GM18909 (cell line): Measurements from ENCODE around the gene WEE2.
"Not testable (repeated sequence)": the region's sequence is repeated elsewhere in the genome, so short reads cannot be mapped to it uniquely, and the experiment has no call there.

Source experiments
- ATAC-seq: cut with Tn5 transposase; IDR thresholded peaks from one replicate; pipeline ENCODE4 v1.9.1; 2021; ENCODE audit warnings: mild to moderate bottlenecking; ENCODE audit not compliant: unreplicated experiment, poor library complexity

WEE2 gene

DNA sequence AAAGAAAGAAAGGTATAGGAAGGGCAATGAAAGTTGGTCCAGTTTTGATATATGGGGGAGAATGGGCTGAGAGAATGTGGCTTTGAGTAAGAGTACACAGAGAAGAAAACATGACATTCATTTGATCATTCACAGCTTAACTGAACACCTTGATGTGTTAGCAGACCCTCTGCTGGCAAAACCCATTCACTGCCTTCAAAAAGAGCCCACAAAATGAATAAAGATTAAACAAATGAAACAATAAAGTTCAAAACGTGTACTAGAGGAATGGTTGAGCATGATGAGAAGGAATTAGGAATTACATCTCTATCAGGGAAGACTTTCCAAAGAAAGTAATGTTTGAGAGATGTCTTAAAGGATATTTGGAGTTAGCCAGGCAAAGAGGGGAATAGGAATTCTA is 2.1 kb downstream of the WEE2 start:
- ATAC-seq, result no peak

DNA sequence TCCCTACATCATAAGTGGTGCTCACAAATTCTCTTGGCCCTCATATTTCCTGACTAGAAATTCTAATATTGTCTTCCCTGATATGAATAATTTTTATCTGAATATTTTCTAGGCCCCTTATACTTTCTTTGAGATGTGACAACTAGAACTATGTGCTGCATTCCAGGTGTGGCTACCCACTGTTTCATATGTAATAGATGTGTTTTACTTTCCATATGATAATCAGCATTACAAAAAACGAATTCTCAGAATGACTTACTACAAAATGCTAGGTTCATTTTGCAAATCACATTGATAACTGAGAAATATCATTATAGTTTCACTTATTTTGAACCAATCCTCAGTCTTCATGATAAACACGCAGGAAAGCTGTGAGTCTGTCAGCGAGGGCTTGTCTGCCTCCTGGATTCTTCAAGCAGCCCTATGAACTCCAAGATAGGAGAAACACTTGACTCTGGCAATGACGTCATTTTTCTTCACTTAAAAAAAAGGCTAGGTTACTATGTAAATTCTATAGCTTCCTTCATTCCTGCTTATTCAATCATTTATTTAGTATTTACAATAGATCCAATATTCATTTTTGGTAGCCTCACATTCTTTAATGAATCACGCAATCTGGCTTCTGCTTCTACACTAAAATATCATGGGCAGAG is 4.6 kb downstream of the WEE2 start:
- ATAC-seq, result no peak

DNA sequence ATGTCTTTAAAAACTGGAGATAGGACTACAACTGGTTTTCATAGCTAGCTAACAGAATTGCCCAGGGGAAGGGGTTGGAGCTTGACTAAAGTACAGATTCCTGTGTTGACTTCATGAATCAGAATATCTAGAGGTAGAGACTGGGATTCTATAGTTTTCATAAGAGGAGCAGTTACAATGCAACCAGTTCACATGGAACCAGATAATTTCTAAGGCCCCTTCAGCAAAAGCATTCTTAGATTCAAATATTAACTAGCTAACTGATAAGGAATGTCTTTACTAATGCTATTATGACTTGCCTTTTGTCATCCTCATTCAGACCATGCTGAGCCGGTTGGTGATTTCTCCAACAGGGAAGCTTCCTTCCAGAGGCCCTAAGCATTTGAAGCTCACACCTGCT is 5.7 kb downstream of the WEE2 start:
- ATAC-seq, result no peak

DNA sequence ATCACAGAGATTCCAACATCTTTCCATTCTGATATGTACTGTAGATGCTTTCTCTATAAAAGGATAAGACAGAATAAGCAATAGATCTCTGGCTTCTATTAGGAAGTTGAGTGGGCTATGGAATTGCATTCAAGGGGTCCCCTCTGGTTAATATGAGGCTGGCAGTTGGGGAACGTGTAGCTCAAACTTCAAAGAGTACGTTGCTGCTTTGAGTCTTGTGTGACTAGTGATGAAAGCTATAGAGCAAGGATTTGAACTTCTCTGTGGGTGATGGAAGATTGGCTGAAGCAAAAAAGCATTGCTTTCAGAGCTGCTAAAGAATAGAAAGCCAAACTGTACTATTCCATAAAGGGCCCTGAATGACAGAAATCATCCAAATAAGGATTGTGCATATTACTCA is 6.4 kb downstream of the WEE2 start:
- ATAC-seq, result no peak

DNA sequence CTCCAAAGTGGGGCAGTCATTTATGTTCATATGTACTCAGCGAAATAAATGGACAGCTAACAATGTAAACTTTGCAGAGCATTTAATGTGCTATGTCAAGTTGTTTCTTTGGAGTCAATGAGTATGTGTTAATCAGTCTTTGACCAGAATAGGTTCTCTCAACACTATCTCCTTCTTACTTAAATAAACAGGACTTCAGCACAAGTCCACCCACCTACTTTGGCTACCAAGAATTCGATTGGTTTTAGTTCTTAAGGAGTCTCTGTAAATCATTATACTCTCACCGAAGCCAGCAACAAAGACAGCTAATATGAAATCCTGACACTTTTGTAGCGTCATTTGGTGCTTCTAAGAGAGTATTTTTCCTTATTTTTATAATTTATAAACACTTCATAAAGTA is 6.9 kb downstream of the WEE2 start:
- no peak for ATAC-seq

DNA sequence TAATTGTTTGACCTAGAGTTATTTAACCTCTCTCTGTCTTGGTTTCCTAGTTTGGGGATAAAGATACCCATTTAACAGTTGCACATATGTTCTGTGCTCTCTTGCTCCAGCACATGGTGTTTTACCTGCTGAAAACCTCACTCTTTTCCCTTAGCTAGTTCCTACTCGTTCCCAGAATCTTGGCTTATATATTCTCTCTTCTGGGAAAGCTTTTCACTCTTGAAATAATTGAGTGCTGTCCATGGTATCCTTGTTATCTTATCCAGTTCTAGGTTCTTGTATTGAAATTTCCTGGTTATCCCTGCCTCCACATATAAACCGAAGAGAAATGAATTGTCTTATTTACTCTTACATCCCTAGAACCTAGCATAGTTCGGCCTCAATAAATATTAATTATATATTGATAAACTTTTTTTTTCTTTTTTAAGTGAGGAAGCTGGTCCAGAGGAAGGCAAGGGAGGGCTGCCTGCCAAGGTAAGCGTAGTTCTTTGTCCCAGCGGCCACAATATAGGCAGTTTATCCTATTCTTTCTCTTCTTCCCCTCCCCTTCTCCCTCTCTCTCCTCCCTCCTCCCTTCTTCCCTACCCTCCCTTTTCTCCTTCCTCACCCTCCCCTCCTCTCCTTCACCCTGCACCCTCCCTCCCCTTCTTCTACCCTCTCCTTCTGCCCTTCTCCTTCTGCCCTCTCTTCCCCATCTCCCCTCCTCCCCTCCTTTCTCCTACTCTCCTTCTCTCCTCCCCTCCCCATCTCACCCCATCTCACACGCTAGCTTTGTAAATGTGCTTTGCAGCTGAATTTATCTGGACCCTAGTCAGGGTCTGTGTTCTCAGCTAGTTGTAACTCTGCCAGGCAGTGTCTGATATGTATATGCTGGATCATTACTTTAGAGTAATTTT is 7.9 kb downstream of the WEE2 start:
- ATAC-seq, result no peak

DNA sequence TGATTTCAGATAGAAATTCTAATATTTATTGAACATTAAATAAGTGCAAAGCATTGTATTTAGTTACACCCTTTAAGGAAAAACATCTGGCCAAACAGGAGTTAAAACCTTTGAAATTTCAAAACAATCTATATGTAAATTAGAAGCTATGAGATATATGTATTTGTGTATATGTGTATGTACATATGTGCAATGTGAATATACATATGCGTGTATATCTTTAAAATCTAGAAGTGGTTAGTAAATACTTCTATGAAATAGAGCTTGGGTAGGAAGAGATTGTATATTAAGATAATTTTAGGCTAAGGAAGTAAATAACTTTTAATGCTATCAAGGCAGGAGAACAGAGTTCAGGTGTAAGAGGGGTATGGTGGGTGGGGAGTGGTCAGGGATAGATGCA is 9.3 kb downstream of the WEE2 start:
- ATAC-seq, result no peak

DNA sequence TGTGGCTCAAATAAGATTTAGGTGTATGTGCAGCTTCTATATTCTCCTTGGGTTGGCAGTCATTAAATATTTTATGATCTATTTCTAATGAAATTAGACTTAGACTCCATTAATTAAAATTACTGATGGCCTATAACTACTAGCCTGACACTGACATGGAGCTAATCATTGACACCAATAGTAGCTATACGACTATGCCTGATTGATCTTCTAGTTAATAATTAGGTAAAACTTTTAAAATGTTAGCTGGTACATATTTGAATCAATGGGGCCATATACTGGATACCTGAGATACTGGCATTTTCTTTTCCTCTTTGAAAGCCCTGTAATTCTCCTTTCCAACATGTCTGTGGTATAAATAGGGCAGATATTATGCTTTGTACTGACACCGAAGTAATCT is 14.4 kb downstream of the WEE2 start:
- peak; percentile 72 for ATAC-seq

DNA sequence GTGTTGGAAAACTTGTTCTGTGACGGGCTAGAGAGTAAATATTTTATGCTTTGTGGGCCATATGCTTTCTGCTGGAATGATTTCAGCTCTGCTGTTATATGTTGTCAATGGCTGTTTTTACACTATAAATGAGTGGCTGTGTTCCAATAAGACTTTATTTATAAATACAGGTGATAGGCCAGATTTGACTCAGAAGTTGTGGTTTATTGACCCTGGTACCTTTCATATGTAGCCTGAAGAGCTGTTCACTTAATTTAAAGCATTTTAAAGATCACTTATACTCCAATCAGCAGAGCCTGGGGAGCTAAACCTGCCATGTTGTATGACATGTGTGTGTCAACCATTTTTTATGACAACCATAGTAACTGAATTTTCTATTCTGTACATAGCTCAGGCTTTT is 20.9 kb downstream of the WEE2 start:
- no peak for ATAC-seq

DNA sequence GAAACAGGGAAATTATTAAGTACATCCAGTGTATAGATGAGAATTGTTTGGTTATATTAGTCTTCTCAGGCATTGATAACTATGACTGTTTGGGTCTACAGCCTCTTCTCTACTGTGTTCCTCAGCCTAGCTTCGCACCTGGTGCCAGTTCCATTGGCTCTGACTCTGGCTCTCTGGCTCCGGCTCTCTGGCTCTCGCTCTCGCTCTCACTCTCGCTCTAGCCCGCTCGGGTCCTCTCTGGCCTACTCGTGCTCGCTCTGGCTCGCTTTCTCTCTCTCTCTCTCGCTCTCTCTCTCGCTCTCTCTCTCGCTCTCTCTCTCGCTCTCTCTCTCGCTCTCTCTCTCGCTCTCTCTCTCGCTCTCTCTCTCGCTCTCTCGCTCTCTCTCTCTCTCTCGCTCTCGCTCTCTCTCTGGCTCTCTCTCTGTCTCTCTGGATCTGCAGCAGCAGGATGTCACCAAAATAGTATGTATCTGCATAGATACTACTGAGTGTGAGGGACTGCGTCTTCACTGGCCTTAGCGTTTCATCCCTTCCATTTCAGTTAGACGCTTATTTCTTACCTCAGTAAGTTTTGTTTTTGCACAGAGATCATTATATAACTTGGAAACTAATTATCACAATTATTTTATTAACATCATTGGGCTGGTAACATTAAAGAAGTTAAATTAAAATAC is 23.5 kb downstream of the WEE2 start:
- no peak for ATAC-seq

DNA sequence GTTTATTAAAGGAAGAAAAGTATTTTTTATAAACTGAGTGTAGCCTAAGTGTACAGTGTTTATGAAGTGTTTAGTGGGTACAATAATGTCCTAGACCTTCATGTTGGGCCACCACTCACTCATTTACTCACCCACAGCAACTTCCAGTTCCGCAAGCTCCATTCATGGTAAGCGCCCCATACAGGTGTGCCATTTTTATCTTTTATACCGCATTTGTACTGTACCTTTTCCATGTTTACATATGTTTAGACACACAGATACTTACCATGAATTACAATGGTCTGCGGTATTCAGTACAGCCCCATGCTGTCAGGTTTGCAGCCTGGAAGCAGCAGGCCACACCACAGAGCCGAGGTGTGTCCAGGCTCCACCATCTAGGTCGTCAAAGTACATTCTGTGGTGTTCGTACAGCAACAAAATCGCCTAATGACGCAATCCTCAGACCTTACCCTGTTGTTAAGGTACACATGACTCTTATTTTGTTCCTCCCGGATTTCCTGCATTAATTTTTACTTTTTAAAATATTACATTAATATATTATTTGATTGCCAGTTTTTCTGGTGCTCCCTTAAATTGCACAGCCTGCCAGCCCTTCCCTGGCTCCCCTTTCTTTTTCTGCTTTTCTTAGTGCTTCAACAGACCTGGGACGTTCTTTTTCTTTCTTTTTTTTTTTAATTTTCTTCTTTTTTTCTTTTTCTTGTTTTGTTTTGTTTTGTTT is 29.1 kb downstream of the WEE2 start:
- ATAC-seq, result no peak

DNA sequence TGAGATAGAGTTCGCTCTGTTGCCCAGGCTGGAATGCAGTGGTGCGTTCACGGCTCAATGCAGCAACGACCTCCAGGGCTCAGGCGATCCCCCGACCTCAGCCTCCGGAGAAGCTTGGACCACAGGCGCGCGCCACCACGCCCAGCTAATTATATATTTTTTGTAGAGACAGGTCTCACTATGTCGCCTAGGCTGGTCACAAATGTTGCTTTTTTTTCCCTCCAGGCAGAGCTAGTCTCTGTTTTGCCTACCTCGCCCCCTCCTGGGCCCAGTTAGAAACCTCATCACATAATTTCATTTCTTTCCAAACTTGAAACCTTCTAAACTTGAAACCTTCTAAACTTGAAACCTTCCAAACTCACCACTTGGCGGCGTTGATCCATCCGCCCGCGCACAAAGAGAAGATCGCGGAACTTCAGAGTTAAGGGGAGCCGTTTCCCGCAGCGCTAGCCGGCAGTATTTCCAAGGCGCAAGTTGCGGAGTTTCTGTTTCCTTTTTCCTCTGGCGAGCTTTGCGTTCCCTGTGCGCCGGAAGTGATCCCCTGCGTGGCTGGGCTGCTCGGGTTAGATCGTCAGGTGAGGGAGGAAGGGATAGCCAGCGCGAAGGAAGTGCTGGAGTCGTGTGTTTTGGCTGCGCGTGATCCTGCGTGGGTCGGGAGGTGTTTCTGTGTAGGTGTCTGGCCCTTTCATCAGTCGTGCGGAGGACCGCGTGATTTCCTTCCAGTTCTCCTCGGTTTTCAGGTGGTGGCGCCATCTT is 29.9 kb downstream of the WEE2 start, which contains the start of gene SSBP1:
Gene SSBP1, plus strand, starts transcription at position 523 of the 756 bp plus-strand sequence. CDS start 809 bp downstream, outside the sequence.
- ATAC-seq, result peak; percentile 91

DNA sequence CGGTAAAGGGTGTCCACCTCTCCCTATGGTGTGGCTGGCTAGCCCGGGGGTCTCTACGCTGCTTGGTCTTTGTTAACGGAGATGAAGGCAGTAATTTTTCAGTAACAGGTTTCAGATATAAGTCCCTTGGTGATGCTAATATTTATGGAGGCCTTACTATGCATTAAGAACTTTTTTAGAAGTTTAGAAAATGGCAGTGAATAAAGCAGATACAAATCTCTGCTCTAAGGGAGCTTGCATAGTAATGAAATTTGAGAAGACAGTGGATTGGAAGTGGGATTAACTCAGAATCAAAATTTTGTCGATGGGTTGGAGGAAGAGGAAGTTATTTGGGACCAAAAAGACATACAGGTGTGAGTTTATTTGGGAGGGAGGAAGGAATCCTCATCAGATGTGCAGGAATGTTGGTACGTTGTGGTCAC is 30.4 kb downstream of the WEE2 start:
- ATAC-seq, result no peak

DNA sequence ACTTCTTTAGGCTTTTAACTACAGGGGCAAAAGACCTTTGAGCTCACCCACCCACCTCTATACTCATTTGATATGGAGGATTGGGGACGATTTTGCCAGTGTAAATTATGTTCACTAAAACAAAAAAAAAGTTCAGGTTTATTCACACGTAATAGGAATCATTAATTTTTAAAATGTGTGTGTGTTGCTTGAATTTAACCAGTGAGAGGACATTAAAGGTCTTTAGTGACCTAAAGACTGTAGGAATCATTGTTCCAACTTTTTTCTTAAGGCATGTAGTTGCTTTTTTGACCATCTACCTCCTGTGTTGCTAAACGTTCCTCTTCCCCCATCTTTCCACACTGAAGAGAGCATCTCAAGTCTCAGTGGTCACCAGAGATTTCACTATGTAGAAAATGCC is 31.1 kb downstream of the WEE2 start:
- no peak for ATAC-seq

DNA sequence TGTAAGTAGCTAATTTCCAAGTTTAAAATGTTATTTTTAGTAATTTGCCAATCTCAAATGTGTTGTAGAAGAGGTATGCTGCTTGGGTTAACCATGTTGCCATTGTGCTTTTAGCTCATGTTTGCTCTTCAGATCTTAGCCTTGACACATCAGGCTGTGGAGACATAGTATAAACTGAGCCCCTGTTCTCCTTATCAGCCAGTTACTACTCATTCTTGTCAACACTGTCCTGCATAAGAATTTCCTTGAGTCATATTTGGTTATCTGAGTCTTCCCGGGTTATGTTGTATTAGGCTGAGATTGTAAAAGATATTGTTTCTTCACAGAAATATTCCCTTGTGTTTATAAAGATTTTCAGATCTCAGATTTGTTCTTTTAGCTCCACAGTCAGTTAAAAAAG is 34.1 kb downstream of the WEE2 start:
- no peak for ATAC-seq

DNA sequence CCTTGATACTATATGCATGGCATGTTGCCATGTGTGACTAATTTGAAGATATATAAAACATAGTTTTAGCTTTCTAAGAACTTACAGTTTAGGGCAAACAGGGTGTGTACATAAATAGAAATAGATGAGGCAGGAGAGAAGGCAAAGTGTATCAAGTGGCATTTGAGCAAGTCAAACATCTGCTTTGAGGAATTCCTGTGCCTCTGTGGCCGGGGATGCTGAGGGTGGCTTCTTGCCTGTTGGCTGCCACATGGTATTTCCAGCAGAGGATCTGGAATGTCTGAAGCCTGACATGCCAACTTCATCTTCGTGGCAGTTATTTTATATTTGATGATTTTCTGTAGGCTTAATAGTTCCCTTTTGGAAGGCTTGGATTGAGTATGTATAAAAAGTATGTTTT is 36.0 kb downstream of the WEE2 start:
- no peak for ATAC-seq

DNA sequence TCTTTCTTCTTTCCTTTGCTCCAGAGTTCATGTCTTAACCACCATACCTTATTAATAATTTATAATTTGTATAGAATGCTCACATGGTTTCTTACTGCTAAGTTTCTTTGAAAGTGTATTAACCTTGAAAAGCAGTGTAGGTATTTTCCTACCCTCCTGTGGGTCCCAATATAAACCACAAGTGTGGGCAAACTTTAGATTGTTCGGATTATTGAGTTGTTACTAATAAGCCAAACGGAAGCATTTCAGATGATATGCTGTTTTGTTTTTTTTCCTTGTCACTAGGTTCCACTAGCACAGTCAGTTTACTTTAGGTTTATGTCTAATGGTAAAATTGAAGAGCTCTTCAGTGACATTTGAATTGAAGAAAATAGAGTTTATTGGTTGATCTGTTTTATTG is 40.2 kb downstream of the WEE2 start:
- no peak for ATAC-seq

DNA sequence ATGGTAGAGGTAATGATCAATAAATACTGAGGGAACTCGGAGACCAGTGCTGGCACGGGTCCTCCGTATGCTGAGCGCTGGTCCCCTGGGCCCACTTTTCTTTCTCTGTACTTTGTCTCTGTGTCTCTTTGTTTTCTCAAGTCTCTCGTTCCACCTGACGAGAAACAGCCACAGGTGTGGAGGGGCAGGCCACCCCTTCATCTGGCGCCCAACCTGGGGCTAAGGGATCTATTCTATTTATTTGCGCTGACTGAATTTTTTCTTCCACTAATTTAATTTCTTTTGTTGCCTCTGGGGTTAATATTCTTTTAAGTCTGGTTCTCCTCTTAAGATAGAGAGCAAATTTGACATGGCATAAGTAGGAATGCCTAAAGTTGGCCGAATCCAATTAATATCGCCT is 43.8 kb downstream of the WEE2 start:
- not testable (repeated sequence) for ATAC-seq

DNA sequence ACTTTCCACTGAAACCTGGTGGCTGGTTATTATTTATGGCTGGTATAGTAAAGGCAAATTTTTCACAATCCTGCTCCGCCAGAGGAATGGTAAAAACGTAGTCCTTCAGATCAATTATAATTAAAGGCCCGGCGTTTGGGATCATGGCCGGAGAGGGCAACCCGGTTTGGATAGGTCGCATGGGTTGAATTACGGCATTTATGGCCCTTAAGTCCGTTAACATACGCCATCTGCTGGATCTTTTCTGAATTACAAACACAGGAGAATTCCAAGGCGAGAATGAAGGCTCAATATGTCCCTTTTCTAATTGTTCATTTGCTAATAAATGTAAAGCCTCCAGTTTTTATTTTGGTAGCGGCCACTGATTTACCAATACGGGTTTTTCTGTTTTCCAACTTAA is 44.5 kb downstream of the WEE2 start:
- ATAC-seq, result no peak

DNA sequence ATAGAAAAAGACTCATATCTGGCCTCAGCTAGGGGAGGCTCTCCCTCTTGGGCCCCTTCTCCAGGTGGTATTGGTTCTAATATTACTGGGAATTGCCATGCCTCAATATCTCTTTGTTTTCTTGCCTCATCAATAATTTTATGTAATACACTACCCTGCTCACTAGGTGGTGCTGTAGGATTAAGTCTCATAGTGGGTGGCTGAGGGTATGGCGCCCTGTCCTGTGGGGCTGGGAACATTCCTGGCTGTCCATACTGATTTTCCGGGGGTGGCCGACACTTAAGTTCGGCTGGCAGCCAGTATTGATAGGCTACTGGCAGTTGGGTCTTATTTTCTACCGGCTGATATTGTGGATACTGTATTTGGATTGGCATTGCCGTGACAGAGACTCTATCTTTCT is 46.8 kb downstream of the WEE2 start:
- no peak for ATAC-seq
